Heart left ventricle (tissue), 13 donors: ENCODE results near the gene BTBD2.

Experiments used
- CTCF ChIP-seq, 12 donors: fragments of 200-600 bp; sonication (generic) in 4 of 12; IDR thresholded peaks; one replicate each; pipeline versions ENCODE4 v1.5.0 to v1.8.0; 2018 to 2022; ENCODE audit warnings: antibody characterized with exemption in 12 of 12, mild to moderate bottlenecking in 5 of 12
- POLR2A ChIP-seq, 2 donors: fragments of 450-650 bp; IDR thresholded peaks; one replicate each; pipeline ENCODE4 v1.6.1; 2017; ENCODE audit warnings: antibody characterized with exemption in 2 of 2, mild to moderate bottlenecking in 2 of 2, moderate library complexity in 2 of 2
- donor health status: ischemic (EF 13 %, LVEDD 7.1; RV severe dilation, severe dysfunction).
- donor health status: DM: no; HTN: yes; CAD: no.
- donor health status: DM: no; HTN: no; CAD: no.
- donor health status: ischemic (EF 25% LVEDD 6.9; RV normal size, moderate dysfunction).
- donor health status: ischemic (EF 25% LVEDD 5.7; RV mildly dilated, moderate dysfunction).
- donor health status: ischemic (EF 35%, LVEDD 5.7; RV mildly dilated, moderate dysfunction).
- donor health status: nonischemic (EF 11% LVEDD 7.7; RV severe dilation, severe dysfunction).
- donor health status: DM: yes; HTN: yes; CAD: no.
- donor health status: PGD.
- donor health status: ischemic (EF 29% LVEDD 5.4; RV normal size, mild dysfunction).
- donor health status: nonischemic (EF 23%, LVEDD 6.1; RV moderate dilation, normal function).

- TF ChIP-seq CTCF (IDR thresholded peaks at IDR 0.05) (peak; percentile 29 to 65 (median 49)), POLR2A (IDR thresholded peaks at IDR 0.05) (no peak)
Observed at GRCh38 chr19:1945899-1946298, 69.6 kb downstream of the BTBD2 start.
